ENCODE measurements around the gene LTC4S. TPM values are rescaled to one million over a fixed set of nuclear protein-coding genes. Genes with fewer than 3 reads are reported as not detected.
A peak's percentile ranks its signal among the peaks of the same experiment; 100 is the strongest.
"Not testable (repeated sequence)": the region's sequence is repeated elsewhere in the genome, so short reads cannot be mapped to it uniquely, and the experiment has no call there.

Gene LTC4S
- total RNA-seq, 1 donor from 2014 or later = 1.6 TPM

DNA sequence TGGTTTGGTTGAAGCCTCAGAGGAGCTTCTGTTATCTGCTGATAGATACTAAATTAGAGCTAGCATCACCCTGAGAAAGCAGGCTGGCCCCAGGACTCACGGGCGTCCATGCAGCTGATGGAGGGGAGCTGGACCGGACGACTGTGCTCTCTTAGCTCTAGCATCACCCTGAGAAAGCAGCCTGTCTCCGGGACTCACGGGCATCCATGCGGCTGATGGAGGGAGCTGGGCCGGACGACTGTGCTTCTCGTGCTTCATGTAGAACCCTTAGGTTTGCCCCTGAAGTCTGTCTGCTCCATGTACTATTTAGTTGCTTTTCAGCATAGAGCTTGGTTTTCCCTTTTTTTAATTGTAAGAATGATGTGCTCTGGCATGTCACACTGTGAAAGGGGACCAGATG lies 16.3 kb upstream of the LTC4S start:
- no peak for DNase-seq
- Mint-ChIP-seq H3K4me3 (no peak overlapping the region), H3K9me3 (no peaks in the 10 kb centered on the region), H3K27me3 (no peaks in the 10 kb centered on the region), H3K36me3 (ENCODE audit: low read depth) (peaks cover 26% of the 10 kb centered on the region), H3K4me1 (no peaks in the 10 kb centered on the region), H3K27ac (no peak overlapping the region)
- intact Hi-C loops (cut with micrococcal nuclease) = no loop called here

- intact Hi-C loops (cut with micrococcal nuclease) = no loop called here
- H3K27ac Mint-ChIP-seq = no peak overlapping the region
- no peak overlapping the region for H3K4me3 Mint-ChIP-seq
- DNase-seq = no peak
- peaks cover 21% of the 10 kb centered on the region for H3K36me3 Mint-ChIP-seq (ENCODE audit: low read depth)
- no peaks in the 10 kb centered on the region for H3K9me3 Mint-ChIP-seq
- H3K27me3 Mint-ChIP-seq = no peaks in the 10 kb centered on the region
- no peaks in the 10 kb centered on the region for H3K4me1 Mint-ChIP-seq
Measured at GRCh38 chr5:179777909-179778308, 15.9 kb upstream of the LTC4S start.

DNA sequence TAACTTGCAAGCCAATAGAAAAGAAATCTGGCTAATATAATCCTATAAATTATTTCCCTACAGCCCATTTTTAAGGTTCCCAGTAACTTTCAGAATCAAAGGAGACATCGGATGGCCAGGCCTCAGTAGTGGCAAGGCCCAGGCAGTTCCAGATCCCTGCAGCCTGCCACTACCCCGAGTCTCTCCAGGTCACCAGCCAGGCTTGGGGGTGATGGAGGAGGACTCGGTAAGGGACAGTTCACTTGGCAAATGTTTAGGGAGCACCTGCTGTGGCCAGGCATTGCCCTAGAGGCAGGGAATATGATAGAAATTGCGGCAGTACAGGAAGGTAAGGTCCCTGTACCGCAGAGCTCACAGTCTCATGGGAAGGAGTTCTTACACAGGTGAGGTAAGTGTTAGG lies 15.2 kb upstream of the LTC4S start:
- intact Hi-C loops (cut with micrococcal nuclease) = no loop called here
- DNase-seq = no peak
- Mint-ChIP-seq H3K4me1 (no peaks in the 10 kb centered on the region), H3K9me3 (no peaks in the 10 kb centered on the region), H3K27me3 (no peaks in the 10 kb centered on the region), H3K4me3 (no peak overlapping the region), H3K27ac (no peak overlapping the region), H3K36me3 (ENCODE audit: low read depth) (peaks cover 14% of the 10 kb centered on the region)

- Mint-ChIP-seq H3K27me3 (no peaks in the 10 kb centered on the region), H3K36me3 (ENCODE audit: low read depth) (peaks cover 12% of the 10 kb centered on the region), H3K4me3 (no peak overlapping the region), H3K9me3 (no peaks in the 10 kb centered on the region), H3K4me1 (no peaks in the 10 kb centered on the region), H3K27ac (no peak overlapping the region)
- intact Hi-C loops (cut with micrococcal nuclease) = no loop called here
- DNase-seq = no peak
Measured at GRCh38 chr5:179779826-179780225, 14.0 kb upstream of the LTC4S start.

- no peak overlapping the region for H3K4me3 Mint-ChIP-seq
- H3K27me3 Mint-ChIP-seq = no peaks in the 10 kb centered on the region
- peaks cover 12% of the 10 kb centered on the region for H3K36me3 Mint-ChIP-seq (ENCODE audit: low read depth)
- no peak for DNase-seq
- intact Hi-C loops (cut with micrococcal nuclease) = no loop called here
- H3K27ac Mint-ChIP-seq = no peak overlapping the region
- no peaks in the 10 kb centered on the region for H3K9me3 Mint-ChIP-seq
- H3K4me1 Mint-ChIP-seq = no peaks in the 10 kb centered on the region
Measured at GRCh38 chr5:179780362-179780761, 13.4 kb upstream of the LTC4S start.

GRCh38 chr5:179781846-179782245 lies 11.9 kb upstream of the LTC4S start:
- Mint-ChIP-seq H3K36me3 (ENCODE audit: low read depth) (peaks cover 5% of the 10 kb centered on the region), H3K27ac (no peak overlapping the region), H3K4me3 (no peak overlapping the region), H3K9me3 (no peaks in the 10 kb centered on the region), H3K27me3 (no peaks in the 10 kb centered on the region), H3K4me1 (no peaks in the 10 kb centered on the region)
- DNase-seq = no peak
- intact Hi-C loops (cut with micrococcal nuclease) = no loop called here

- no peaks in the 10 kb centered on the region for H3K4me1 Mint-ChIP-seq
- H3K9me3 Mint-ChIP-seq = no peaks in the 10 kb centered on the region
- no peak for DNase-seq
- intact Hi-C loops (cut with micrococcal nuclease) = no loop called here
- no peaks in the 10 kb centered on the region for H3K27me3 Mint-ChIP-seq
- peaks cover 5% of the 10 kb centered on the region for H3K36me3 Mint-ChIP-seq (ENCODE audit: low read depth)
- no peak overlapping the region for H3K27ac Mint-ChIP-seq
- no peak overlapping the region for H3K4me3 Mint-ChIP-seq
Measured at GRCh38 chr5:179783128-179783527, 10.7 kb upstream of the LTC4S start.

DNA sequence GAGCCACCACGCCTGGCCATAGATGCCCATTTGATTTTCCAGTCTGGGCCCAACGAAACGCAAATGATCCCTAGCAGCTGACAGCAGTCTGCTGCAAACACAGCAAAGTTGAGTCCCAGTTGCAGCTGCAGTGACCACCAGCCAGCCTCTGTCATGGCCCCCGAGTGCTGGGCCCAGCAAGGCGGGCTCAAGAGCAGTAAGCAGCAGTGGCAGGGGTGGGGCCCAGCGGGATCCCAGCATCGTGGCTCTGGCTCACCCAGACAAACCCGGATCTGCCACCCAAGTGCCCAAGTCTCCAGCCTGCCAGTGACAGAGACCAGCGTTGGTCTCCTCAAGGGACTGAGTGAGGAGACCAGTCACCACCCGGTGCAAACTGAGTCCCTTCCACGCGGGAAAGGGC lies 6.9 kb upstream of the LTC4S start:
- Mint-ChIP-seq H3K4me1 (no peaks in the 10 kb centered on the region), H3K4me3 (no peak overlapping the region), H3K36me3 (ENCODE audit: low read depth) (no peaks in the 10 kb centered on the region), H3K27me3 (no peaks in the 10 kb centered on the region), H3K9me3 (no peaks in the 10 kb centered on the region), H3K27ac (no peak overlapping the region)
- no peak for DNase-seq
- intact Hi-C loops (cut with micrococcal nuclease) = no loop called here

DNA sequence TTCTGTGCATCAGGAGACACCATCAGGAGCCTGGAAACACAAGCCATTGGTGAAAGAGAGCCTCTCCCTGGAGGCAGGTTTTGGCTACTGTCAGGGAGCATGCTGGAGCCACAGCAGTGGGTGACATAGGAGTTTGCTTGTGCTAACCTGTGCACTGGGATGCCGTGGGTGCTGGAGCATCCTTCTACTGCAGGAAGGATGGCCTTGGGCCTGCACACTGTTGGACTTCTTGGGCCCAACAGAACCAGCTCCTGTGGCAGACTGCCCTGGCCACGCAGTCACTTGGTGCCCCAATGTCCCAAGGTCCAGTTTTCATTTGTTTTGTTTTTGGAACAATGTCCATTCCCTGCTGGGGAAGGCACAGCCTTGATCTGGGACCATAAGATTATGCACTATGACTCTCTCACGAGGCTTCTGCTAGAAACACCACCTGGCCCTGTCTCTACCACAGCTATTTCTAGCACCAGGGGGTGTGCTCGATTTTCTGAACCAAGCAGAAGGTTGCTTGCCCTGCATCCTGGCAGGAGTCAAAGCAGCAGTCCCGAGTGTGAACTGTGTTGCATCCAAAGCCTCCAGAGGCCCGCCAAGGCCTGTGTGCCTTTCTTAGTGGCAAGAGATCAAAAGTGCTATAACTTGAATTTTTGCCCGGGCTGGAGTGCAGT lies 5.5 kb upstream of the LTC4S start:
- DNase-seq = no peak
- H3K4me3 Mint-ChIP-seq = no peak overlapping the region
- no peaks in the 10 kb centered on the region for H3K36me3 Mint-ChIP-seq (ENCODE audit: low read depth)
- H3K9me3 Mint-ChIP-seq = no peaks in the 10 kb centered on the region
- H3K27me3 Mint-ChIP-seq = no peaks in the 10 kb centered on the region
- H3K4me1 Mint-ChIP-seq = peaks cover 1% of the 10 kb centered on the region
- H3K27ac Mint-ChIP-seq = no peak overlapping the region
- intact Hi-C loops (cut with micrococcal nuclease) = no loop called here

- H3K36me3 Mint-ChIP-seq (ENCODE audit: low read depth); H3K4me1 Mint-ChIP-seq; H3K27me3 Mint-ChIP-seq; H3K9me3 Mint-ChIP-seq; DNase-seq; H3K27ac Mint-ChIP-seq; intact Hi-C loops (cut with micrococcal nuclease); H3K4me3 Mint-ChIP-seq: not testable (repeated sequence)
Measured at GRCh38 chr5:179789278-179789677, 4.5 kb upstream of the LTC4S start.

- Mint-ChIP-seq H3K4me3 (no peak overlapping the region), H3K27me3 (no peaks in the 10 kb centered on the region), H3K4me1 (peaks cover 13% of the 10 kb centered on the region), H3K27ac (no peak overlapping the region), H3K36me3 (ENCODE audit: low read depth) (peaks cover 5% of the 10 kb centered on the region), H3K9me3 (no peaks in the 10 kb centered on the region)
- intact Hi-C loops (cut with micrococcal nuclease) = no loop called here
- DNase-seq = no peak
Measured at GRCh38 chr5:179791881-179792611, 1.7 kb upstream of the LTC4S start.

DNA sequence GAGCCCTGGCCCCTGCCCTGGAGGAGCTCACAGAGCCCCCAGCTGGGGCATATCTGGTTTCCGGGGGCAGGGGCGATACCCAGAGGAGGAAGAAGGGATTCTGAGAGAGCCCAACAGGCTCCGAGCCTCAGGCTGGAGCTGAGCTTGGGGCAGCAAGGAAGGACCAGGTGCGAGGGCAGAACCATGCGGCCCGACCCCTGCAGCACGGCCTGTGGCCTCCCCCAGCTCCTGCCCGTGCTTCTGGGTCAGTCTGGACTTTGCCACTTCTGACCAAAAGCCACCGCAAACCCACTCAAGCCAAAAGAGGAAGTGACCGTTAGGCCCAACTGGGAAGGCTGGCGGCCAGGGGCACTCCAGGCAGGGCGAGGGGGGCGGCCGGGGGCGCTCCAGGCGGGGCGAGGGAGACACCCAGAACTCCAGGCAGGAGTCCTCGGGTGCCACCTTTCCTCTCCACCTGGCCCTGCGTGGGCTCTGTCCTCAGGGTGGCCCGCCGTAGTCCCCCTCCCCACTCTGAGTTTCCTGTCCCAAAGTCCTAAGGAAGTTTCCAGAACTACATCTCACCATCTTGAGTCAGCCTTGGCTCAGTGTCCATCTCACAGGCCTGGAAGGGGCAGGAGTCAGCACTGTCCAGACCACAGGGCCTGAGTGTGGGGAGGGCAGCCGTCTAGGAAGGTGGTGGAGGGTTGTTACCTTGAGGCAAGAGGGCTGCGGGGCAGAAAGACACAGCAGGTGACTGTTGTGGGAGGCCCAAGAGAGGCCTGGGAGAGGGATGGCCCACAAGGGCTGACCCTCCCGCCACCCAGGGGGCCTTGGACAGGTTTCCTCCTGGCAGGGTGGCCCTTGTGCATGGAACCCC lies 946 bp upstream of the LTC4S start:
- peak overlapping the region; percentile 44 for H3K4me3 Mint-ChIP-seq
- no peaks in the 10 kb centered on the region for H3K9me3 Mint-ChIP-seq
- intact Hi-C loops (cut with micrococcal nuclease) = no loop called here
- peak; percentile 59 for DNase-seq
- peaks cover 14% of the 10 kb centered on the region for H3K4me1 Mint-ChIP-seq
- peaks cover 10% of the 10 kb centered on the region for H3K36me3 Mint-ChIP-seq (ENCODE audit: low read depth)
- H3K27me3 Mint-ChIP-seq = no peaks in the 10 kb centered on the region
- no peak overlapping the region for H3K27ac Mint-ChIP-seq

- Mint-ChIP-seq H3K4me3 (no peak overlapping the region), H3K27me3 (no peaks in the 10 kb centered on the region), H3K36me3 (ENCODE audit: low read depth) (peaks cover 15% of the 10 kb centered on the region), H3K27ac (no peak overlapping the region), H3K9me3 (no peaks in the 10 kb centered on the region), H3K4me1 (peaks cover 14% of the 10 kb centered on the region)
- intact Hi-C loops (cut with micrococcal nuclease) = no loop called here
- DNase-seq = no peak
Measured at GRCh38 chr5:179794171-179794570, 385 bp downstream of the LTC4S start.

GRCh38 chr5:179794575-179794974 lies 789 bp downstream of the LTC4S start:
- peaks cover 14% of the 10 kb centered on the region for H3K4me1 Mint-ChIP-seq
- H3K4me3 Mint-ChIP-seq = peak overlapping the region; percentile 50
- no peak overlapping the region for H3K27ac Mint-ChIP-seq
- no peaks in the 10 kb centered on the region for H3K9me3 Mint-ChIP-seq
- peaks cover 19% of the 10 kb centered on the region for H3K36me3 Mint-ChIP-seq (ENCODE audit: low read depth)
- no peak for DNase-seq
- intact Hi-C loops (cut with micrococcal nuclease) = no loop called here
- H3K27me3 Mint-ChIP-seq = no peaks in the 10 kb centered on the region
